Mesenchymal stem cell (in vitro differentiated cells and primary cell): Measurements from ENCODE around the gene CENPT.

Source experiments
- DNase-seq: peaks from one replicate; pipeline ENCODE4 v3.0.0-alpha.2; 2013
- H2AFZ ChIP-seq: one replicate; pipeline ENCODE4 v1.6.1; 2013; ENCODE audit warnings: low read depth, mild to moderate bottlenecking, control low read depth, inconsistent platforms, low read length, moderate library complexity
- H2AK5ac ChIP-seq: 2 replicates; pipeline ENCODE4 v1.6.1; 2013; ENCODE audit warnings: low read length, moderate library complexity, mild to moderate bottlenecking, inconsistent platforms; ENCODE audit not compliant: severe bottlenecking
- H2BK120ac ChIP-seq: one replicate; pipeline ENCODE4 v1.6.1; 2013; ENCODE audit warnings: low read depth, mild to moderate bottlenecking, inconsistent platforms, low read length, moderate library complexity
- H2BK12ac ChIP-seq, 2 experiments: one replicate each; pipeline ENCODE4 v1.6.1; 2013; ENCODE audit warnings: inconsistent platforms in 2 of 2, low read length in 2 of 2, mild to moderate bottlenecking in 2 of 2, moderate library complexity in 2 of 2, control low read depth in 1 of 2
- H2BK15ac ChIP-seq: one replicate; pipeline ENCODE4 v1.6.1; 2013; ENCODE audit warnings: mild to moderate bottlenecking, low read depth, inconsistent platforms; ENCODE audit not compliant: poor library complexity, severe bottlenecking
- H2BK5ac ChIP-seq: 2 replicates; pipeline ENCODE4 v1.6.1; 2013; ENCODE audit warnings: low read depth, mild to moderate bottlenecking, low read length, control low read depth, inconsistent platforms; ENCODE audit not compliant: poor library complexity, severe bottlenecking
- H3K14ac ChIP-seq, 2 experiments: one replicate each; pipeline ENCODE4 v1.6.1; 2013; ENCODE audit warnings: inconsistent platforms in 2 of 2, low read length in 2 of 2, control low read depth in 1 of 2, mild to moderate bottlenecking in 1 of 2, moderate library complexity in 1 of 2
- H3K18ac ChIP-seq, 2 experiments: one replicate each; pipeline ENCODE4 v1.6.1; 2013; ENCODE audit warnings: inconsistent platforms in 2 of 2, low read length in 2 of 2, control low read depth in 1 of 2, low read depth in 1 of 2, mild to moderate bottlenecking in 1 of 2
- H3K23ac ChIP-seq, 2 experiments: one replicate each; pipeline ENCODE4 v1.6.1; 2013; ENCODE audit warnings: inconsistent platforms in 2 of 2, low read length in 2 of 2, mild to moderate bottlenecking in 2 of 2, moderate library complexity in 2 of 2, control low read depth in 1 of 2
- H3K27ac ChIP-seq: 2 replicates; pipeline ENCODE4 v1.5.1; 2013; ENCODE audit warnings: mild to moderate bottlenecking, moderate library complexity, low read length, control low read depth, inconsistent platforms; ENCODE audit not compliant: poor library complexity, severe bottlenecking
- H3K27me3 ChIP-seq, 2 experiments: 2 replicates each; pipeline versions ENCODE4 v1.6.1 to v1.7.0; 2013; ENCODE audit warnings: low read length in 2 of 2, mild to moderate bottlenecking in 2 of 2, moderate library complexity in 2 of 2, control low read depth in 1 of 2, inconsistent platforms in 1 of 2; ENCODE audit not compliant: control insufficient read depth in 1 of 2, insufficient read depth in 1 of 2
- H3K36me3 ChIP-seq, 2 experiments: 2 replicates each; pipeline versions ENCODE4 v1.6.1 to v1.7.0; 2013; ENCODE audit warnings: low read length in 2 of 2, control low read depth in 1 of 2, inconsistent platforms in 1 of 2, low read depth in 1 of 2, mild to moderate bottlenecking in 1 of 2; ENCODE audit not compliant: insufficient read depth in 2 of 2, control insufficient read depth in 1 of 2
- H3K4ac ChIP-seq, 2 experiments: one replicate each; pipeline ENCODE4 v1.6.1; 2013; ENCODE audit warnings: inconsistent platforms in 2 of 2, low read length in 2 of 2, mild to moderate bottlenecking in 2 of 2, moderate library complexity in 2 of 2, control low read depth in 1 of 2, low read depth in 1 of 2
- H3K4me1 ChIP-seq: 2 replicates; pipeline ENCODE4 v1.6.1; 2013; ENCODE audit warnings: low read depth, low read length, control low read depth; ENCODE audit not compliant: control insufficient read depth, insufficient read depth
- H3K4me2 ChIP-seq: 2 replicates; pipeline ENCODE4 v1.6.1; 2013; ENCODE audit warnings: low read length, mild to moderate bottlenecking, inconsistent platforms; ENCODE audit not compliant: poor library complexity, severe bottlenecking
- H3K4me3 ChIP-seq, 2 experiments: 2 replicates each; pipeline versions ENCODE4 v1.5.1 to v1.7.0; 2013; ENCODE audit warnings: low read length in 2 of 2, mild to moderate bottlenecking in 2 of 2, control low read depth in 1 of 2, low read depth in 1 of 2; ENCODE audit not compliant: insufficient read depth in 1 of 2
- H3K79me1 ChIP-seq: replicated peaks from 2 replicates; pipeline ENCODE4 v1.6.1; 2013; ENCODE audit warnings: mild to moderate bottlenecking, control low read depth, low read length, inconsistent platforms; ENCODE audit not compliant: poor library complexity, severe bottlenecking
- H3K9ac ChIP-seq: 2 replicates; pipeline ENCODE4 v1.7.0; 2013; ENCODE audit warnings: mild to moderate bottlenecking, low read length, moderate library complexity
- H3K9me3 ChIP-seq: 2 replicates; pipeline ENCODE4 v1.7.0; 2013; ENCODE audit warnings: mild to moderate bottlenecking, low read length; ENCODE audit not compliant: control insufficient read depth
- H4K8ac ChIP-seq: one replicate; pipeline ENCODE4 v1.6.1; 2013; ENCODE audit warnings: inconsistent platforms, mild to moderate bottlenecking, low read length, moderate library complexity
- H4K91ac ChIP-seq: one replicate; pipeline ENCODE4 v1.6.1; 2013; ENCODE audit warnings: mild to moderate bottlenecking, low read length, inconsistent platforms
- WGBS: methylation state at CpG from one replicate; pipeline ENCODE4 v1.1.7; 2013; ENCODE audit warnings: mixed read lengths; 5-methylcytosine and 5-hydroxymethylcytosine counted together

CENPT gene

GRCh38 chr16:67879936-67880335 is 32.4 kb upstream of the CENPT start:
- no peak overlapping the region for H2AFZ ChIP-seq
- no peak for DNase-seq
- H3K14ac ChIP-seq, result no peak overlapping the region
- no peak overlapping the region for H3K18ac ChIP-seq
- no peak overlapping the region for H3K4ac ChIP-seq
- H3K27ac ChIP-seq, result no peak overlapping the region
- H3K9ac ChIP-seq, result no peak overlapping the region
- H3K23ac ChIP-seq, result no peak overlapping the region
- no peak overlapping the region for H3K4me3 ChIP-seq
- H3K4me1 ChIP-seq, result peaks cover 13% of the 10 kb centered on the region
- no peak overlapping the region for H2BK15ac ChIP-seq
- H4K8ac ChIP-seq, result no peak overlapping the region
- H2BK12ac ChIP-seq, result no peak overlapping the region
- no peaks in the 10 kb centered on the region for H3K27me3 ChIP-seq
- no peak overlapping the region for H2AK5ac ChIP-seq
- H3K4me2 ChIP-seq, result no peak overlapping the region
- WGBS, result 95% methylated on average over 4 of the region's 5 CpGs
- no peaks in the 10 kb centered on the region for H3K9me3 ChIP-seq
- peaks cover 46% of the 10 kb centered on the region for H3K79me1 ChIP-seq
- peaks cover 91 to 93% of the 10 kb centered on the region in 2 experiments for H3K36me3 ChIP-seq
- H4K91ac ChIP-seq, result no peak overlapping the region
- no peak overlapping the region for H2BK5ac ChIP-seq
- H2BK120ac ChIP-seq, result no peak overlapping the region

- Histone ChIP-seq H2BK5ac (no peak overlapping the region), H3K18ac (no peak overlapping the region), H3K14ac (no peak overlapping the region), H2AFZ (no peak overlapping the region), H3K4me1 (peaks cover 10% of the 10 kb centered on the region), H3K27me3 (no peaks in the 10 kb centered on the region), H4K8ac (no peak overlapping the region), H2AK5ac (no peak overlapping the region), H3K4ac (no peak overlapping the region), H3K36me3 (peaks cover 88 to 90% of the 10 kb centered on the region in 2 experiments), H3K27ac (no peak overlapping the region), H3K9me3 (no peaks in the 10 kb centered on the region), H3K4me3 (no peak overlapping the region), H2BK120ac (no peak overlapping the region), H2BK15ac (no peak overlapping the region), H3K4me2 (no peak overlapping the region), H3K9ac (no peak overlapping the region), H3K23ac (no peak overlapping the region), H3K79me1 (peaks cover 46% of the 10 kb centered on the region), H2BK12ac (no peak overlapping the region), H4K91ac (no peak overlapping the region)
- 98% methylated on average over 12 of the region's 12 CpGs for WGBS
- no peak for DNase-seq
Measured at GRCh38 chr16:67879462-67879861, 32.0 kb upstream of the CENPT start.

- H2BK120ac ChIP-seq, result no peak overlapping the region
- no peak overlapping the region for H2AFZ ChIP-seq
- H3K27me3 ChIP-seq, result no peaks in the 10 kb centered on the region
- H3K36me3 ChIP-seq, result peaks cover 82 to 84% of the 10 kb centered on the region in 2 experiments
- H2BK15ac ChIP-seq, result no peak overlapping the region
- H3K23ac ChIP-seq, result no peak overlapping the region
- no peak overlapping the region for H4K8ac ChIP-seq
- no peak overlapping the region for H2BK12ac ChIP-seq
- H3K4me2 ChIP-seq, result no peak overlapping the region
- no peak overlapping the region for H2BK5ac ChIP-seq
- WGBS, result 96% methylated on average over 9 of the region's 9 CpGs
- H3K14ac ChIP-seq, result no peak overlapping the region
- H3K9me3 ChIP-seq, result no peaks in the 10 kb centered on the region
- DNase-seq, result no peak
- H4K91ac ChIP-seq, result no peak overlapping the region
- peaks cover 43% of the 10 kb centered on the region for H3K79me1 ChIP-seq
- H3K9ac ChIP-seq, result no peak overlapping the region
- peaks cover 12% of the 10 kb centered on the region for H3K4me1 ChIP-seq
- H2AK5ac ChIP-seq, result no peak overlapping the region
- H3K27ac ChIP-seq, result no peak overlapping the region
- no peak overlapping the region for H3K18ac ChIP-seq
- no peak overlapping the region for H3K4ac ChIP-seq
- H3K4me3 ChIP-seq, result no peak overlapping the region
Measured at GRCh38 chr16:67878846-67879245, 31.4 kb upstream of the CENPT start.

GRCh38 chr16:67878232-67878631 is 30.7 kb upstream of the CENPT start:
- Histone ChIP-seq H3K14ac (no peak overlapping the region), H3K79me1 (peaks cover 39% of the 10 kb centered on the region), H2BK5ac (no peak overlapping the region), H4K91ac (no peak overlapping the region), H3K4me1 (peaks cover 11% of the 10 kb centered on the region), H2AK5ac (no peak overlapping the region), H3K18ac (no peak overlapping the region), H3K27me3 (no peaks in the 10 kb centered on the region), H2BK120ac (no peak overlapping the region), H3K9me3 (no peaks in the 10 kb centered on the region), H2AFZ (no peak overlapping the region), H3K4me2 (no peak overlapping the region), H2BK15ac (no peak overlapping the region), H3K23ac (no peak overlapping the region), H4K8ac (no peak overlapping the region), H3K36me3 (peaks cover 76 to 78% of the 10 kb centered on the region in 2 experiments), H3K27ac (no peak overlapping the region), H3K9ac (no peak overlapping the region), H3K4me3 (no peak overlapping the region), H3K4ac (no peak overlapping the region), H2BK12ac (no peak overlapping the region)
- WGBS, result 97% methylated on average over 6 of the region's 6 CpGs
- no peak for DNase-seq
